Measurements from ENCODE around the gene HAUS8. TPM values are rescaled to one million over a fixed set of nuclear protein-coding genes. Genes with fewer than 3 reads are reported as not detected.

Gene HAUS8
- total and polyA plus RNA-seq, 7 experiments from 2014 or later, result 9.4 to 31.5 (median 19.0) TPM

- H3K27ac Mint-ChIP-seq, result peak overlapping the region in 1 of 9 donors; percentile 19
- ChIA-PET CTCF (interaction anchor here (0.6 to 1.8 kb wide), 6 partner anchors 28 to 334 kb away, joined by 3 to 8 read pairs (median 4); no protein-coding TSS in a partner anchor), POLR2A (no interaction called here)
- H3K4me1 Mint-ChIP-seq, result peaks cover 0 to 2% (median 0%) of the 10 kb centered on the region in 7 donors
- no peak overlapping the region for H3K4me3 ChIP-seq (ENCODE audit: low read length)
- no peaks in the 10 kb centered on the region for H3K9me3 ChIP-seq (ENCODE audit: control insufficient read depth in 2 of 3, low read length in 3 of 3)
- H3K27me3 ChIP-seq (ENCODE audit: control insufficient read depth in 2 of 2, insufficient read depth in 2 of 2, low read length in 2 of 2), result no peaks in the 10 kb centered on the region
- H3K4me3 Mint-ChIP-seq, result no peak overlapping the region
- no peaks in the 10 kb centered on the region for H3K4me1 ChIP-seq (ENCODE audit: control insufficient read depth in 2 of 2, insufficient read depth in 2 of 2, low read length in 2 of 2)
- no peaks in the 10 kb centered on the region for H3K9me3 Mint-ChIP-seq
- no peak overlapping the region for H3K27ac ChIP-seq (ENCODE audit: low read depth, low read length)
- intact Hi-C loops (cut with micrococcal nuclease), result loop anchor here (1.0 to 2.0 kb wide), 3 partner anchors 274 to 281 kb away; no protein-coding TSS in a partner anchor
- ATAC-seq (peak; percentile 67), DNase-seq (peak in 6 of 9 donors; percentile 19 to 49 (median 34))
- peaks cover 6 to 37% (median 9%) of the 10 kb centered on the region in 5 donors for H3K36me3 Mint-ChIP-seq
- H3K36me3 ChIP-seq (ENCODE audit: control insufficient read depth in 2 of 3, insufficient read depth in 3 of 3, low read length in 3 of 3), result peaks cover 0 to 75% (median 9%) of the 10 kb centered on the region in 3 experiments
- no peaks in the 10 kb centered on the region for H3K27me3 Mint-ChIP-seq
These were observed 22.8 kb downstream of the HAUS8 start for GRCh38 chr19:17052439-17052838.

DNA sequence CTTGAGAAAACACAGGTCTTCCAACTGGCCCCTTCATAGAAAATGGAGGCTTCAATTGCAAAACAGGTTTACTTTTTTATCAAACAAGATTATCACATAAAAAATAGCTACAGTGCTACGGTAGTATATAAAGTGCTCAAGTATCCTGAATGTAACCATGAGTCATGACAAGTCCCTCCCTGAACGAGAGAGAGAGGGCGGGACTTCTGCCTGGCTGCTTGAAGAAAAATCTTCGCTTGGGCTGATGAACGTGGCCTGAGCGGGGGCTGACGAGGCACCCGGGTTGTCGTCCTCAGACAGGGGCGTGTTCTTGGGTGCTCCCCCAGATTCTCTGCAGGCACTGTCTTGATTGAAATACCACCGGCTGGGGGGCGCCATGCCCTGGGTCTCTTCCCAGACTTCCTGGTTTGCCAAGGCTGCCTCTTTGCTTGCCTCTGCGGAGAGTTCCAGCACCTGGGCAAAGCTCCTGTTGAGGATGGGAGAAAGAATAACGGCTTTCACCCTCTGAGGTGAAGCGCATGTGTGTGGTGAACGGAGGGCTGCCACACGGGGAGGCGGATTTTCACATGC lies 25.5 kb downstream of the HAUS8 start:
- Histone ChIP-seq H3K4me3 (ENCODE audit: low read length) (no peak overlapping the region), H3K27ac (ENCODE audit: low read depth, low read length) (no peak overlapping the region), H3K9me3 (ENCODE audit: control insufficient read depth in 2 of 3, low read length in 3 of 3) (no peaks in the 10 kb centered on the region), H3K27me3 (ENCODE audit: control insufficient read depth in 2 of 2, insufficient read depth in 2 of 2, low read length in 2 of 2) (no peaks in the 10 kb centered on the region), H3K36me3 (ENCODE audit: control insufficient read depth in 2 of 3, insufficient read depth in 3 of 3, low read length in 3 of 3) (peaks cover 0 to 55% (median 5%) of the 10 kb centered on the region in 3 experiments), H3K4me1 (ENCODE audit: control insufficient read depth in 2 of 2, insufficient read depth in 2 of 2, low read length in 2 of 2) (no peaks in the 10 kb centered on the region)
- no peak for DNase-seq
- Mint-ChIP-seq H3K27ac (no peak overlapping the region), H3K9me3 (no peaks in the 10 kb centered on the region), H3K4me1 (peaks cover 0 to 2% (median 0%) of the 10 kb centered on the region in 7 donors), H3K27me3 (no peaks in the 10 kb centered on the region), H3K4me3 (no peak overlapping the region), H3K36me3 (peaks cover 6 to 23% (median 9%) of the 10 kb centered on the region in 5 donors)
- ChIA-PET CTCF (interaction anchor here (0.9 kb wide), 1 partner anchor 268 kb away, joined by 3 read pairs; no protein-coding TSS in a partner anchor), POLR2A (interaction anchor here (0.8 kb wide), 1 partner anchor 907 kb away, joined by 3 read pairs; no protein-coding TSS in a partner anchor)
- intact Hi-C loops (cut with micrococcal nuclease), result no loop called here
- ATAC-seq, result no peak

GRCh38 chr19:17048885-17049453 lies 26.3 kb downstream of the HAUS8 start:
- intact Hi-C loops (cut with micrococcal nuclease), result no loop called here
- Mint-ChIP-seq H3K27me3 (no peaks in the 10 kb centered on the region), H3K27ac (no peak overlapping the region), H3K36me3 (peaks cover 6 to 20% (median 9%) of the 10 kb centered on the region in 5 donors), H3K4me3 (no peak overlapping the region), H3K9me3 (no peaks in the 10 kb centered on the region), H3K4me1 (peaks cover 0 to 3% (median 0%) of the 10 kb centered on the region in 7 donors)
- CTCF ChIA-PET, result interaction anchor here (0.7 to 0.9 kb wide), 2 partner anchors 267 to 279 kb away, joined by 3 read pairs; no protein-coding TSS in a partner anchor
- Histone ChIP-seq H3K4me1 (ENCODE audit: control insufficient read depth in 2 of 2, insufficient read depth in 2 of 2, low read length in 2 of 2) (no peaks in the 10 kb centered on the region), H3K4me3 (ENCODE audit: low read length) (no peak overlapping the region), H3K27me3 (ENCODE audit: control insufficient read depth in 2 of 2, insufficient read depth in 2 of 2, low read length in 2 of 2) (no peaks in the 10 kb centered on the region), H3K27ac (ENCODE audit: low read depth, low read length) (no peak overlapping the region), H3K36me3 (ENCODE audit: control insufficient read depth in 2 of 3, insufficient read depth in 3 of 3, low read length in 3 of 3) (peaks cover 0 to 51% (median 5%) of the 10 kb centered on the region in 3 experiments), H3K9me3 (ENCODE audit: control insufficient read depth in 2 of 3, low read length in 3 of 3) (no peaks in the 10 kb centered on the region)
- DNase-seq (no peak), ATAC-seq (no peak)
- POLR2A ChIA-PET, result no interaction called here

GRCh38 chr19:17045907-17046502 lies 29.2 kb downstream of the HAUS8 start:
- H3K4me3 Mint-ChIP-seq, result no peak overlapping the region
- peaks cover 0 to 5% (median 0%) of the 10 kb centered on the region in 7 donors for H3K4me1 Mint-ChIP-seq
- ChIA-PET CTCF (no interaction called here), POLR2A (no interaction called here)
- no peak for ATAC-seq
- no peaks in the 10 kb centered on the region for H3K27me3 ChIP-seq (ENCODE audit: control insufficient read depth in 2 of 2, insufficient read depth in 2 of 2, low read length in 2 of 2)
- H3K9me3 ChIP-seq (ENCODE audit: control insufficient read depth in 2 of 3, low read length in 3 of 3), result no peaks in the 10 kb centered on the region
- peaks cover 0 to 7% (median 3%) of the 10 kb centered on the region in 5 donors for H3K36me3 Mint-ChIP-seq
- H3K27ac Mint-ChIP-seq, result peak overlapping the region in 2 of 9 donors; percentile 41 to 74
- H3K4me1 ChIP-seq (ENCODE audit: control insufficient read depth in 2 of 2, insufficient read depth in 2 of 2, low read length in 2 of 2), result no peaks in the 10 kb centered on the region
- H3K4me3 ChIP-seq (ENCODE audit: low read length), result no peak overlapping the region
- H3K9me3 Mint-ChIP-seq, result no peaks in the 10 kb centered on the region
- no peak overlapping the region for H3K27ac ChIP-seq (ENCODE audit: low read depth, low read length)
- H3K27me3 Mint-ChIP-seq, result peaks cover 0 to 6% (median 0%) of the 10 kb centered on the region in 5 donors
- no peak for DNase-seq
- intact Hi-C loops (cut with micrococcal nuclease), result no loop called here
- peaks cover 0 to 21% (median 5%) of the 10 kb centered on the region in 3 experiments for H3K36me3 ChIP-seq (ENCODE audit: control insufficient read depth in 2 of 3, insufficient read depth in 3 of 3, low read length in 3 of 3)

DNA sequence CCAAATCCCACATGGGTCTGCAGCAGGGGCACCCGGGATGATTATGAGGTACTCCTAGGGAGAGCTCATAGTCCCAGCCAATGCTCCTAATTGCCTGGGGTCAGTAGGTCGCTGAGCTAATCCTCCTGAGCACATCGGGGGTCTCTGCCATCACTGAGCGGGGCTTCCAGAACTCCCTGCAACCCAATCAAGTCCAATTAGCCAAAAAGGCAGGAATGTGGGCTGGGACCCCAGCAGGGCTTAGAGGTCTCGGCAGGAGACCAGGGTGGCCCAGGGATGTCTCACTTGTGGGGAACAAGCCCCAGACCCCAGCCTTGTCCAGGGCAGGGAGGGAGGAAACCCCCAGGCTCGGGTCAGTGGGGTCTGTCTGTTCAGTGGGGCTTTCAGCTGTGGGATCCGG lies 31.5 kb downstream of the HAUS8 start:
- POLR2A ChIA-PET, result no interaction called here
- DNase-seq (no peak), ATAC-seq (no peak)
- Mint-ChIP-seq H3K4me1 (peaks cover 0 to 5% (median 0%) of the 10 kb centered on the region in 7 donors), H3K27ac (no peak overlapping the region), H3K27me3 (peaks cover 0 to 11% (median 4%) of the 10 kb centered on the region in 5 donors), H3K4me3 (no peak overlapping the region), H3K9me3 (no peaks in the 10 kb centered on the region), H3K36me3 (peaks cover 0 to 6% (median 0%) of the 10 kb centered on the region in 5 donors)
- Histone ChIP-seq H3K27me3 (ENCODE audit: control insufficient read depth in 2 of 2, insufficient read depth in 2 of 2, low read length in 2 of 2) (no peaks in the 10 kb centered on the region), H3K4me1 (ENCODE audit: control insufficient read depth in 2 of 2, insufficient read depth in 2 of 2, low read length in 2 of 2) (no peaks in the 10 kb centered on the region), H3K36me3 (ENCODE audit: control insufficient read depth in 2 of 3, insufficient read depth in 3 of 3, low read length in 3 of 3) (peaks cover 0 to 2% (median 0%) of the 10 kb centered on the region in 3 experiments), H3K9me3 (ENCODE audit: control insufficient read depth in 2 of 3, low read length in 3 of 3) (no peaks in the 10 kb centered on the region), H3K27ac (ENCODE audit: low read depth, low read length) (no peak overlapping the region), H3K4me3 (ENCODE audit: low read length) (no peak overlapping the region)
- intact Hi-C loops (cut with micrococcal nuclease), result no loop called here
- CTCF ChIA-PET, result interaction anchor here (0.7 kb wide), 1 partner anchor 369 kb away, joined by 3 read pairs; no protein-coding TSS in a partner anchor

DNA sequence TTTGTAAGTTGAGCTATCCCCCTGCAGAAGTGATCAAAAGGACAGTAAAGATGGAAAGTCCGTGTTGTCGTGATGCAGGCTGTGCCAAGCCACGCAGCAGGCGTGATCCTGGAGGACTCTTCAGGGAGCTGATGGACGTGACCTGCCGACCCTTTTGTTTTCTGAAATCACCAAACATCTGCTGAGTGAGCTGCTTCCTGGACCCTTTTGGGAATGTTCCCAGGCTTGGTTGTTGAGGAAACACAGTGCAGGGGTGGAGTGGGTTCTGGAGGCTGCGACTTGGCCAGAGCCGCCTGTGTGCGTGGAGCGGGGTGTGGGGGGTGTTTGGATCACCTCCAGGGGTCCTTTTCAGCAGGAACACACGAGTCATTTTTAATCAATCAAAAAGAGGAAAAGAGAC lies 33.3 kb downstream of the HAUS8 start:
- CTCF ChIA-PET, result no interaction called here
- H3K4me1 Mint-ChIP-seq, result peaks cover 0 to 5% (median 0%) of the 10 kb centered on the region in 7 donors
- no peaks in the 10 kb centered on the region for H3K27me3 ChIP-seq (ENCODE audit: control insufficient read depth in 2 of 2, insufficient read depth in 2 of 2, low read length in 2 of 2)
- H3K36me3 ChIP-seq (ENCODE audit: control insufficient read depth in 2 of 3, insufficient read depth in 3 of 3, low read length in 3 of 3), result no peaks in the 10 kb centered on the region
- H3K27ac ChIP-seq (ENCODE audit: low read depth, low read length), result no peak overlapping the region
- no peak overlapping the region for H3K4me3 ChIP-seq (ENCODE audit: low read length)
- peaks cover 0 to 11% (median 6%) of the 10 kb centered on the region in 5 donors for H3K27me3 Mint-ChIP-seq
- H3K27ac Mint-ChIP-seq, result no peak overlapping the region
- no peak overlapping the region for H3K4me3 Mint-ChIP-seq
- H3K36me3 Mint-ChIP-seq, result peaks cover 0 to 3% (median 0%) of the 10 kb centered on the region in 5 donors
- DNase-seq (no peak), ATAC-seq (no peak)
- intact Hi-C loops (cut with micrococcal nuclease), result no loop called here
- no peaks in the 10 kb centered on the region for H3K9me3 ChIP-seq (ENCODE audit: control insufficient read depth in 2 of 3, low read length in 3 of 3)
- H3K4me1 ChIP-seq (ENCODE audit: control insufficient read depth in 2 of 2, insufficient read depth in 2 of 2, low read length in 2 of 2), result no peaks in the 10 kb centered on the region
- no peaks in the 10 kb centered on the region for H3K9me3 Mint-ChIP-seq
- POLR2A ChIA-PET, result no interaction called here
